Neutrophil (primary cell): ENCODE results near the gene HS6ST3.

ENCODE experiments used
- H3K27ac ChIP-seq: fragments of 200-600 bp; sonication (generic); 2 replicates; pipeline ENCODE4 v1.5.1; 2016; ENCODE audit warnings: mild to moderate bottlenecking, moderate library complexity
- H3K27me3 ChIP-seq: fragments of 200-600 bp; sonication (generic); 2 replicates; pipeline ENCODE4 v1.6.0; 2016; ENCODE audit warnings: mild to moderate bottlenecking
- H3K36me3 ChIP-seq: fragments of 200-600 bp; sonication (generic); 2 replicates; pipeline ENCODE4 v1.5.1; 2017
- H3K4me1 ChIP-seq, 2 experiments: fragments of 200-600 bp in 1 of 2; sonication (generic) in 1 of 2; 1 replicate in 1 of 2; 2 replicates in 1 of 2; pipeline versions ENCODE4 v1.5.1 to v1.6.1; 2013 to 2016; ENCODE audit warnings: low read depth in 1 of 2, low read length in 1 of 2, mild to moderate bottlenecking in 1 of 2, moderate library complexity in 1 of 2; ENCODE audit not compliant: control insufficient read depth in 1 of 2, insufficient read depth in 1 of 2
- H3K4me3 ChIP-seq, 2 experiments: fragments of 200-600 bp in 1 of 2; sonication (generic) in 1 of 2; 1 replicate in 1 of 2; 2 replicates in 1 of 2; pipeline ENCODE4 v1.5.1; 2013 to 2016; ENCODE audit warnings: low read depth in 1 of 2, low read length in 1 of 2, mild to moderate bottlenecking in 1 of 2, moderate library complexity in 1 of 2
- H3K9me3 ChIP-seq: fragments of 200-600 bp; sonication (generic); 2 replicates; pipeline ENCODE4 v1.5.1; 2016
- TF ChIP-seq, protein P1 (sequence below): fragments of 200-600 bp; sonication (generic); IDR thresholded peaks from 2 replicates; pipeline ENCODE4 v1.5.1; 2016; ENCODE audit warnings: antibody characterized with exemption

The HS6ST3 gene

DNA sequence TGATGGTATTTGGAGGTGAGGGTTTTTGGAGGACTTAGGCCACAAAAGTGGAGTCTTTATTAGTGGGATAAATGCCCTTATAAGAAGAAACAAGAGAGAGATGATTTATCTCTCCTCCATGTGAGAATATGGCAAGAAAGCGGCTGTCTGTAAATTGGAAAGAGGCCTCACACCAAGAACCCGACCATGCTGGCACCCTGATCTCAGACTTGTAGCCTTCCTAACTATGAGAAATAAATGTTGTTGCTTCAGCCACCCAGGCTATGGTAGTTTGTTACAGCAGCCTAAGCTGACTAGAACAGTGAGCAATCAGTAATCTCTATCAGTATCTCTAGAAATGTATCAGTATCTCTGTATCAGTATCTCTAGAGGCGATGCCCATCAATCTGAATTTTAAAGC, 617.2 kb downstream of the HS6ST3 start:
- H3K27ac ChIP-seq = no peak overlapping the region
- TF ChIP-seq, protein P1, sequence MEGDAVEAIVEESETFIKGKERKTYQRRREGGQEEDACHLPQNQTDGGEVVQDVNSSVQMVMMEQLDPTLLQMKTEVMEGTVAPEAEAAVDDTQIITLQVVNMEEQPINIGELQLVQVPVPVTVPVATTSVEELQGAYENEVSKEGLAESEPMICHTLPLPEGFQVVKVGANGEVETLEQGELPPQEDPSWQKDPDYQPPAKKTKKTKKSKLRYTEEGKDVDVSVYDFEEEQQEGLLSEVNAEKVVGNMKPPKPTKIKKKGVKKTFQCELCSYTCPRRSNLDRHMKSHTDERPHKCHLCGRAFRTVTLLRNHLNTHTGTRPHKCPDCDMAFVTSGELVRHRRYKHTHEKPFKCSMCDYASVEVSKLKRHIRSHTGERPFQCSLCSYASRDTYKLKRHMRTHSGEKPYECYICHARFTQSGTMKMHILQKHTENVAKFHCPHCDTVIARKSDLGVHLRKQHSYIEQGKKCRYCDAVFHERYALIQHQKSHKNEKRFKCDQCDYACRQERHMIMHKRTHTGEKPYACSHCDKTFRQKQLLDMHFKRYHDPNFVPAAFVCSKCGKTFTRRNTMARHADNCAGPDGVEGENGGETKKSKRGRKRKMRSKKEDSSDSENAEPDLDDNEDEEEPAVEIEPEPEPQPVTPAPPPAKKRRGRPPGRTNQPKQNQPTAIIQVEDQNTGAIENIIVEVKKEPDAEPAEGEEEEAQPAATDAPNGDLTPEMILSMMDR = no peak
- no peaks in the 10 kb centered on the region for H3K9me3 ChIP-seq
- H3K36me3 ChIP-seq = no peaks in the 10 kb centered on the region
- no peaks in the 10 kb centered on the region for H3K27me3 ChIP-seq
- H3K4me1 ChIP-seq = no peaks in the 10 kb centered on the region
- no peak overlapping the region for H3K4me3 ChIP-seq

DNA sequence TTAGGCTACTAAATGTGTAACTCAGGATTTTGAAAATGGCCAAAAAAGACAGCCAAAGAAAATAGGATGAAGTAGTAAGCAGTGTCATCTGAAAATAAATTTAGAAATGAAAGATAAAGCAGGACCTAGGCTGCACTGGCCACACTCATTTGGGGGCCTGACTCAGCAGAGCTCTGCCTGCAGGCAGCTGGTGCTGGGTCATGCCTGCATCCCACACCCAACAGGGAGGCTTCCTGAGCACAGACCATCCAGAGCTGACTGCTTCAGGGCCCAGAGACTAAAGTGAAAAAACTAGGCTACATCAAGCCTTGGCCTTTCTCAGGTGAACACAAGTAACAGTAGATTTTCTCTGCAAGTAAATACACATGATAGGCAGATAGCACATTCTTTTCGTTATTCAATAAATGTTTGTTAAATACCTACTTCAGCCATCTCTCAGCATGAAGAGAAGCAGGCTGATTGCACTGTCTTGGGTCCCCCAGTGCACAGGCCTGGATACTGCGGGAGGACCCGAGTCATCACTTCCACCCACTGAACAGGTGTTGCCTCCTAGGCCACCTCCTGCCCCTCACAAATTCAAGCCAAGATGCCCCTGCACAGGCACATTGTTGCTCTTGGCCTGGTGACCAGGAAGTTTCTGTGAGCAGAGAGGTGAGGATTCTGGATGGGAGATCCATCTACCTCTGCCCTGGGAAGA, 620.4 kb downstream of the HS6ST3 start:
- TF ChIP-seq, protein P1 = no peak
- Histone ChIP-seq H3K4me1 (no peaks in the 10 kb centered on the region), H3K36me3 (no peaks in the 10 kb centered on the region), H3K4me3 (no peak overlapping the region), H3K27me3 (no peaks in the 10 kb centered on the region), H3K9me3 (no peaks in the 10 kb centered on the region), H3K27ac (no peak overlapping the region)

DNA sequence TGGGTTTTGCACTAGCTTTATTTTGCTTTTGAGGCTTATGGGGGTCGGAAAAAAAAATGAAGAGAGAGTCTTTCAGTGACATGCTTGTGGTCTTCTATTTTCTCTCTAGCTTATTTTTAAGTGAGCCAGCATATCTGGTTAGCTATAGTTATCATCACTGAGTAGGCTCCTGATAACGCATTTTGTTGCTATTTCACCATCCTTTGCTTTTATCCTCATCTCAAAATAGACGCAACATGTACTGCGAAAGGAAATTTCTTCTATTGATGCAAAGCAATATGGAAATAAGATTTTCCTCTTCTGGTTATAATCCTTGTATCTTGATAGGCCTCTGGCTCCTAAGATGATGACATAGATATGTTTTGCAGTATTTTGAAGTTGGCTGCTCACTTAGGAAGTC, 630.5 kb downstream of the HS6ST3 start:
- Histone ChIP-seq H3K4me1 (no peaks in the 10 kb centered on the region), H3K4me3 (no peak overlapping the region), H3K36me3 (no peaks in the 10 kb centered on the region), H3K27me3 (no peaks in the 10 kb centered on the region), H3K9me3 (no peaks in the 10 kb centered on the region), H3K27ac (no peak overlapping the region)
- TF ChIP-seq, protein P1 = no peak

DNA sequence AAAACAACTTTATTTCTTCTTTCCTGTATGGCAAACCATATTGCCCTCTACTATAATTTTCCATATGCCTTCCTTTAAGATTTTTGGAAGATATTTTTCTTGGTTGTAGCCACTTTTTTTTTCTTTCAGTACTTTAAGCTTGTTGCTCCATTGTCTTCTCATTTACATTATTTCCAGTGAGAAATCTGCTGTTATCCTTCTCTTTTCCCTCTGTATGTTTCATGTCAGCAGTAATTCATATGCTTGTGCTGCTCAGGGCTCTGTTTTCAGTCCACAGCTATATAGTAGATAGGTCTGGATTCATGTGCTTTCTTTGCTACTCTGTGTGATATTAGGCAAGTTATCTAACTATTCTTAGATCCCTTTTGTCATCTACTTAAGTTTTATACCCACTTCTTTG, 636.7 kb downstream of the HS6ST3 start:
- Histone ChIP-seq H3K36me3 (no peaks in the 10 kb centered on the region), H3K9me3 (no peaks in the 10 kb centered on the region), H3K4me3 (no peak overlapping the region), H3K4me1 (no peaks in the 10 kb centered on the region), H3K27me3 (no peaks in the 10 kb centered on the region), H3K27ac (no peak overlapping the region)
- TF ChIP-seq, protein P1 = no peak

DNA sequence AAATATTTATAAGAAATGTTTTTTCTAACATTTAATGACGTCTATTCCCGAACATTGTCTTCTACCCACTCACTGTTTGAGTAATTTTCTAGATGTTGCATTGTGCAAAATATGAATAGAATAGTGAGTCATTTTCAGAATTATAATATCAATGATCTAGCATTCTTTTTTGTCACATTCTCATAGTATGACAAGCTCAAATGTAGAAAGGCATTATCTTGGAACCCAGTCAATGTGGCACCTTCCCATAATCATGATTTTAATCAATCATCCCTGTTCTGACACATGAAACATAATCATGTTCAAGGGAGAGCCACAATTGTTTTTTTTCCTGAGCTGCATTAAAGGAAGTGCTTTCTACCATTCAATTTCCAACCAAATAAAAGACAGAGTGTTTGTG, 638.6 kb downstream of the HS6ST3 start:
- Histone ChIP-seq H3K4me1 (no peaks in the 10 kb centered on the region), H3K27me3 (no peaks in the 10 kb centered on the region), H3K27ac (no peak overlapping the region), H3K4me3 (no peak overlapping the region), H3K36me3 (no peaks in the 10 kb centered on the region), H3K9me3 (no peaks in the 10 kb centered on the region)
- TF ChIP-seq, protein P1 = no peak
